Stimulated activated CD8-positive, alpha-beta memory T cell treated with anti-CD3 and anti-CD28 coated beads, Interleukin-15, amount 100 ng/mL, for 24 hours (primary cell): ENCODE data around the gene ACACA.

Experiments used
- DNase-seq: peaks from one replicate; pipeline ENCODE4 v3.0.0-alpha.2; 2020; ENCODE audit warnings: low read depth

Gene ACACA

GRCh38 chr17:37291351-37291750 lies 115.3 kb downstream of the ACACA start:
- no peak for DNase-seq

- no peak for DNase-seq
Measured at GRCh38 chr17:37286430-37286829, 120.2 kb downstream of the ACACA start.

- DNase-seq, result no peak
Measured at GRCh38 chr17:37284191-37284590, 122.4 kb downstream of the ACACA start.

- DNase-seq, result no peak
Measured at GRCh38 chr17:37283414-37283961, 123.1 kb downstream of the ACACA start.

- no peak for DNase-seq
Measured at GRCh38 chr17:37280841-37281240, 125.8 kb downstream of the ACACA start.

GRCh38 chr17:37278247-37278894 lies 128.3 kb downstream of the ACACA start:
- DNase-seq, result no peak

- DNase-seq, result no peak
Measured at GRCh38 chr17:37276475-37276874, 130.2 kb downstream of the ACACA start.

GRCh38 chr17:37274461-37274860 lies 132.2 kb downstream of the ACACA start:
- no peak for DNase-seq

- DNase-seq, result no peak
Measured at GRCh38 chr17:37273409-37274051, 133.1 kb downstream of the ACACA start.

- DNase-seq, result no peak
Measured at GRCh38 chr17:37265446-37266173, 141.0 kb downstream of the ACACA start.

- DNase-seq, result no peak
Measured at GRCh38 chr17:37261286-37261685, 145.3 kb downstream of the ACACA start.

- no peak for DNase-seq
Measured at GRCh38 chr17:37259030-37259735, 147.5 kb downstream of the ACACA start.

- no peak for DNase-seq
Measured at GRCh38 chr17:37256627-37257026, 150.0 kb downstream of the ACACA start.

GRCh38 chr17:37255432-37255831 lies 151.2 kb downstream of the ACACA start:
- DNase-seq, result no peak

GRCh38 chr17:37247825-37248224 lies 158.8 kb downstream of the ACACA start:
- DNase-seq, result no peak

GRCh38 chr17:37246085-37246484 lies 160.6 kb downstream of the ACACA start:
- DNase-seq, result no peak

- no peak for DNase-seq
Measured at GRCh38 chr17:37240381-37240780, 166.3 kb downstream of the ACACA start.

- DNase-seq, result no peak
Measured at GRCh38 chr17:37239690-37240334, 166.8 kb downstream of the ACACA start.

GRCh38 chr17:37234106-37234505 lies 172.5 kb downstream of the ACACA start:
- DNase-seq, result no peak

- DNase-seq, result no peak
Measured at GRCh38 chr17:37233036-37233435, 173.6 kb downstream of the ACACA start.

- DNase-seq, result no peak
Measured at GRCh38 chr17:37231887-37232286, 174.7 kb downstream of the ACACA start.

GRCh38 chr17:37230633-37231032 lies 176.0 kb downstream of the ACACA start:
- no peak for DNase-seq
